ENCODE data around the gene EPB41L4A. TPM values are rescaled to one million over a fixed set of nuclear protein-coding genes. Genes with fewer than 3 reads are reported as not detected.

Gene EPB41L4A
- total RNA-seq, 1 donor = 0.72 TPM

- Histone ChIP-seq H4K20me1 (ENCODE audit: insufficient read depth, low read length) (no peaks in the 10 kb centered on the region), H3K9me3 (ENCODE audit: low read depth, low read length) (no peaks in the 10 kb centered on the region), H3K27ac (ENCODE audit: low read depth, low read length) (peak overlapping the region; percentile 22), H3K4me1 (ENCODE audit: insufficient read depth, low read length) (no peaks in the 10 kb centered on the region), H3K79me2 (ENCODE audit: insufficient read depth, low read length) (no peaks in the 10 kb centered on the region), H3K36me3 (ENCODE audit: insufficient read depth, low read length) (no peaks in the 10 kb centered on the region), H3K4me2 (ENCODE audit: insufficient read depth, low read length) (no peak overlapping the region), H3K4me3 (ENCODE audit: insufficient read depth, low read length) (no peak overlapping the region), H3K27me3 (ENCODE audit: insufficient read depth, low read length) (no peaks in the 10 kb centered on the region), H2AFZ (ENCODE audit: low read length) (no peak overlapping the region)
- no peak for TF ChIP-seq CTCF (IDR thresholded peaks at IDR 0.05; ENCODE audit: extremely low read depth, low read depth, low read length)
- no peak for DNase-seq (ENCODE audit: insufficient read length, low spot score, missing footprints)
These were observed 264.0 kb downstream of the EPB41L4A start for GRCh38 chr5:112154940-112155686.

- TF ChIP-seq CTCF (IDR thresholded peaks at IDR 0.05; ENCODE audit: extremely low read depth, low read depth, low read length) = no peak
- Histone ChIP-seq H3K27ac (ENCODE audit: low read depth, low read length) (no peak overlapping the region), H3K36me3 (ENCODE audit: insufficient read depth, low read length) (no peaks in the 10 kb centered on the region), H3K79me2 (ENCODE audit: insufficient read depth, low read length) (no peaks in the 10 kb centered on the region), H3K9me3 (ENCODE audit: low read depth, low read length) (no peaks in the 10 kb centered on the region), H4K20me1 (ENCODE audit: insufficient read depth, low read length) (no peaks in the 10 kb centered on the region), H3K4me1 (ENCODE audit: insufficient read depth, low read length) (peaks cover 11% of the 10 kb centered on the region), H2AFZ (ENCODE audit: low read length) (peak overlapping the region; percentile 3), H3K4me2 (ENCODE audit: insufficient read depth, low read length) (no peak overlapping the region), H3K27me3 (ENCODE audit: insufficient read depth, low read length) (no peaks in the 10 kb centered on the region), H3K4me3 (ENCODE audit: insufficient read depth, low read length) (no peak overlapping the region)
- no peak for DNase-seq (ENCODE audit: insufficient read length, low spot score, missing footprints)
These were observed 269.4 kb downstream of the EPB41L4A start for GRCh38 chr5:112149727-112150126.

- Histone ChIP-seq H3K4me1 (ENCODE audit: insufficient read depth, low read length) (peaks cover 25% of the 10 kb centered on the region), H4K20me1 (ENCODE audit: insufficient read depth, low read length) (no peaks in the 10 kb centered on the region), H3K27ac (ENCODE audit: low read depth, low read length) (peak overlapping the region; percentile 88), H3K9me3 (ENCODE audit: low read depth, low read length) (no peaks in the 10 kb centered on the region), H3K4me3 (ENCODE audit: insufficient read depth, low read length) (no peak overlapping the region), H2AFZ (ENCODE audit: low read length) (no peak overlapping the region), H3K79me2 (ENCODE audit: insufficient read depth, low read length) (no peaks in the 10 kb centered on the region), H3K4me2 (ENCODE audit: insufficient read depth, low read length) (peak overlapping the region; percentile 67), H3K36me3 (ENCODE audit: insufficient read depth, low read length) (no peaks in the 10 kb centered on the region), H3K27me3 (ENCODE audit: insufficient read depth, low read length) (no peaks in the 10 kb centered on the region)
- peak; percentile 68 for DNase-seq (ENCODE audit: insufficient read length, low spot score, missing footprints)
- peak; percentile 80 for TF ChIP-seq CTCF (IDR thresholded peaks at IDR 0.05; ENCODE audit: extremely low read depth, low read depth, low read length)
These were observed 272.5 kb downstream of the EPB41L4A start for GRCh38 chr5:112146323-112147226.

- H3K27ac ChIP-seq (ENCODE audit: low read depth, low read length) = peak overlapping the region; percentile 37
- no peaks in the 10 kb centered on the region for H3K9me3 ChIP-seq (ENCODE audit: low read depth, low read length)
- DNase-seq (ENCODE audit: insufficient read length, low spot score, missing footprints) = no peak
- H3K36me3 ChIP-seq (ENCODE audit: insufficient read depth, low read length) = no peaks in the 10 kb centered on the region
- H3K27me3 ChIP-seq (ENCODE audit: insufficient read depth, low read length) = no peaks in the 10 kb centered on the region
- no peak for TF ChIP-seq CTCF (IDR thresholded peaks at IDR 0.05; ENCODE audit: extremely low read depth, low read depth, low read length)
- peaks cover 25% of the 10 kb centered on the region for H3K4me1 ChIP-seq (ENCODE audit: insufficient read depth, low read length)
- H3K79me2 ChIP-seq (ENCODE audit: insufficient read depth, low read length) = no peaks in the 10 kb centered on the region
- H3K4me3 ChIP-seq (ENCODE audit: insufficient read depth, low read length) = no peak overlapping the region
- H2AFZ ChIP-seq (ENCODE audit: low read length) = no peak overlapping the region
- no peak overlapping the region for H3K4me2 ChIP-seq (ENCODE audit: insufficient read depth, low read length)
- H4K20me1 ChIP-seq (ENCODE audit: insufficient read depth, low read length) = no peaks in the 10 kb centered on the region
These were observed 275.4 kb downstream of the EPB41L4A start for GRCh38 chr5:112143690-112144089.
